ENCODE measurements around the gene CDC25B. TPM values are rescaled to one million over a fixed set of nuclear protein-coding genes. Genes with fewer than 3 reads are reported as not detected.

CDC25B gene
- total and polyA plus RNA-seq, 4 donors: 4.4 to 12.9 (median 9.2) TPM

DNA sequence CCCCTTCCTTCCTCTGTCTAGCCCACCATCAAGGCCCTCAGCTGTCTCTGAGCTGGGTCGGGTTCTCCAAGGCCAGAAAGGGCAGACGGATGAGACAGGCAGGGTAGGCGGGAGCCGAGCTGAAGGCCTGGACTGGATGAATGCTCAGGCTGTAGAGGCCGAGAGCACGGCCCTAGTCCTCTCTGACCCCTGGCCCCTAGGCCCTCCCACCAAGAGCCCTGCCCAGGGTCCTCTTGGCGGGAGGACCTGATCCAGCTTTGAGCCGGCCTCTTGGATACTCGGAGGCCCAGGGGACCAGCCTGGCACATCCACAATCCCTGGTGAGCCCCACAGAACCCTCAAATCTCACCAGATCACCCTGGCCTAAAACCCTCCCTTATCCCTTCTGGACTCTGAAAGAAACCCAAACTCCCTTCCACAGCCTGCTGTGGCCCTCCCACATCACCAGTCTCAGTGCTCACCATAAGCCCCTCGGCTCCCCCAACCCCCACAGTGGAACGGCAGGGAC, 36.7 kb upstream of the CDC25B start (continued):
- TF ChIP-seq, protein P1, sequence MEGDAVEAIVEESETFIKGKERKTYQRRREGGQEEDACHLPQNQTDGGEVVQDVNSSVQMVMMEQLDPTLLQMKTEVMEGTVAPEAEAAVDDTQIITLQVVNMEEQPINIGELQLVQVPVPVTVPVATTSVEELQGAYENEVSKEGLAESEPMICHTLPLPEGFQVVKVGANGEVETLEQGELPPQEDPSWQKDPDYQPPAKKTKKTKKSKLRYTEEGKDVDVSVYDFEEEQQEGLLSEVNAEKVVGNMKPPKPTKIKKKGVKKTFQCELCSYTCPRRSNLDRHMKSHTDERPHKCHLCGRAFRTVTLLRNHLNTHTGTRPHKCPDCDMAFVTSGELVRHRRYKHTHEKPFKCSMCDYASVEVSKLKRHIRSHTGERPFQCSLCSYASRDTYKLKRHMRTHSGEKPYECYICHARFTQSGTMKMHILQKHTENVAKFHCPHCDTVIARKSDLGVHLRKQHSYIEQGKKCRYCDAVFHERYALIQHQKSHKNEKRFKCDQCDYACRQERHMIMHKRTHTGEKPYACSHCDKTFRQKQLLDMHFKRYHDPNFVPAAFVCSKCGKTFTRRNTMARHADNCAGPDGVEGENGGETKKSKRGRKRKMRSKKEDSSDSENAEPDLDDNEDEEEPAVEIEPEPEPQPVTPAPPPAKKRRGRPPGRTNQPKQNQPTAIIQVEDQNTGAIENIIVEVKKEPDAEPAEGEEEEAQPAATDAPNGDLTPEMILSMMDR (IDR thresholded peaks at IDR 0.05; ENCODE audit: low read depth, low read length, missing input control): no peak

DNA sequence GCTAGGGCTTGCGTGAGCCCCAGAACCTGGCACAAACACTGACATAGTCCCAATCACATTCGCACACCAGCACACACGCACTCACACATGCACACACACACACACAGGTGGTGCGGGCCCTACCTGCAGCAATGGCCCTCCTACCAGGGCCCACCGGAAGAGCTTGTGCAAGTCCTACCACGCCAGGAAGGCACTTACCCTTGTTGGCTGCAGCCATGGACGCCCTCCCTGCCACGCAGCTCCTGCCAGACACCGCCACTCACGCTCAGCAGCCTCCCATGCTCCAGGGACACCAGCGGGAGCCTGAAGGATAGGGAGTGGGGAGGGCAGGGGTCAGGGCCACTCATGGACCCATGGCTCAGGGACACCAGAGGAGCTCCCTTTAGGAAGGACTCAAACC, 36.2 kb upstream of the CDC25B start:
- Histone ChIP-seq H3K4me1 (ENCODE audit: control insufficient read depth in 4 of 4, insufficient read depth in 4 of 4, low read length in 3 of 4) (peaks cover 0 to 1% (median 0%) of the 10 kb centered on the region in 4 donors), H3K9ac (ENCODE audit: low read depth in 1 of 2, low read length in 2 of 2) (no peak overlapping the region), H3K27ac (ENCODE audit: low read depth in 1 of 2, low read length in 2 of 2) (no peak overlapping the region), H3K4me3 (ENCODE audit: low read depth in 1 of 3, low read length in 3 of 3) (no peak overlapping the region), H3K9me3 (ENCODE audit: control insufficient read depth in 4 of 4, low read length in 3 of 4) (no peaks in the 10 kb centered on the region), H3K27me3 (ENCODE audit: control insufficient read depth in 4 of 4, insufficient read depth in 4 of 4, low read length in 3 of 4) (no peaks in the 10 kb centered on the region), H3K36me3 (ENCODE audit: control insufficient read depth in 4 of 4, insufficient read depth in 3 of 4, low read depth in 1 of 4, low read length in 3 of 4) (peaks cover 0 to 3% (median 0%) of the 10 kb centered on the region in 4 donors)
- TF ChIP-seq SP1 (IDR thresholded peaks at IDR 0.05) (no peak), FOXA2 (IDR thresholded peaks at IDR 0.05) (no peak), NR2F2 (IDR thresholded peaks at IDR 0.05) (no peak)
- TF ChIP-seq, protein P2, sequence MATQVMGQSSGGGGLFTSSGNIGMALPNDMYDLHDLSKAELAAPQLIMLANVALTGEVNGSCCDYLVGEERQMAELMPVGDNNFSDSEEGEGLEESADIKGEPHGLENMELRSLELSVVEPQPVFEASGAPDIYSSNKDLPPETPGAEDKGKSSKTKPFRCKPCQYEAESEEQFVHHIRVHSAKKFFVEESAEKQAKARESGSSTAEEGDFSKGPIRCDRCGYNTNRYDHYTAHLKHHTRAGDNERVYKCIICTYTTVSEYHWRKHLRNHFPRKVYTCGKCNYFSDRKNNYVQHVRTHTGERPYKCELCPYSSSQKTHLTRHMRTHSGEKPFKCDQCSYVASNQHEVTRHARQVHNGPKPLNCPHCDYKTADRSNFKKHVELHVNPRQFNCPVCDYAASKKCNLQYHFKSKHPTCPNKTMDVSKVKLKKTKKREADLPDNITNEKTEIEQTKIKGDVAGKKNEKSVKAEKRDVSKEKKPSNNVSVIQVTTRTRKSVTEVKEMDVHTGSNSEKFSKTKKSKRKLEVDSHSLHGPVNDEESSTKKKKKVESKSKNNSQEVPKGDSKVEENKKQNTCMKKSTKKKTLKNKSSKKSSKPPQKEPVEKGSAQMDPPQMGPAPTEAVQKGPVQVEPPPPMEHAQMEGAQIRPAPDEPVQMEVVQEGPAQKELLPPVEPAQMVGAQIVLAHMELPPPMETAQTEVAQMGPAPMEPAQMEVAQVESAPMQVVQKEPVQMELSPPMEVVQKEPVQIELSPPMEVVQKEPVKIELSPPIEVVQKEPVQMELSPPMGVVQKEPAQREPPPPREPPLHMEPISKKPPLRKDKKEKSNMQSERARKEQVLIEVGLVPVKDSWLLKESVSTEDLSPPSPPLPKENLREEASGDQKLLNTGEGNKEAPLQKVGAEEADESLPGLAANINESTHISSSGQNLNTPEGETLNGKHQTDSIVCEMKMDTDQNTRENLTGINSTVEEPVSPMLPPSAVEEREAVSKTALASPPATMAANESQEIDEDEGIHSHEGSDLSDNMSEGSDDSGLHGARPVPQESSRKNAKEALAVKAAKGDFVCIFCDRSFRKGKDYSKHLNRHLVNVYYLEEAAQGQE (IDR thresholded peaks at IDR 0.05): no peak
- TF ChIP-seq, protein P3, sequence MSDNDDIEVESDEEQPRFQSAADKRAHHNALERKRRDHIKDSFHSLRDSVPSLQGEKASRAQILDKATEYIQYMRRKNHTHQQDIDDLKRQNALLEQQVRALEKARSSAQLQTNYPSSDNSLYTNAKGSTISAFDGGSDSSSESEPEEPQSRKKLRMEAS (IDR thresholded peaks at IDR 0.05): no peak
- TF ChIP-seq, protein P4, sequence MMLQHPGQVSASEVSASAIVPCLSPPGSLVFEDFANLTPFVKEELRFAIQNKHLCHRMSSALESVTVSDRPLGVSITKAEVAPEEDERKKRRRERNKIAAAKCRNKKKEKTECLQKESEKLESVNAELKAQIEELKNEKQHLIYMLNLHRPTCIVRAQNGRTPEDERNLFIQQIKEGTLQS (IDR thresholded peaks at IDR 0.05): no peak
- DNase-seq (ENCODE audit: low spot score): no peak
- 94% methylated on average over 11 of the region's 11 CpGs for WGBS

DNA sequence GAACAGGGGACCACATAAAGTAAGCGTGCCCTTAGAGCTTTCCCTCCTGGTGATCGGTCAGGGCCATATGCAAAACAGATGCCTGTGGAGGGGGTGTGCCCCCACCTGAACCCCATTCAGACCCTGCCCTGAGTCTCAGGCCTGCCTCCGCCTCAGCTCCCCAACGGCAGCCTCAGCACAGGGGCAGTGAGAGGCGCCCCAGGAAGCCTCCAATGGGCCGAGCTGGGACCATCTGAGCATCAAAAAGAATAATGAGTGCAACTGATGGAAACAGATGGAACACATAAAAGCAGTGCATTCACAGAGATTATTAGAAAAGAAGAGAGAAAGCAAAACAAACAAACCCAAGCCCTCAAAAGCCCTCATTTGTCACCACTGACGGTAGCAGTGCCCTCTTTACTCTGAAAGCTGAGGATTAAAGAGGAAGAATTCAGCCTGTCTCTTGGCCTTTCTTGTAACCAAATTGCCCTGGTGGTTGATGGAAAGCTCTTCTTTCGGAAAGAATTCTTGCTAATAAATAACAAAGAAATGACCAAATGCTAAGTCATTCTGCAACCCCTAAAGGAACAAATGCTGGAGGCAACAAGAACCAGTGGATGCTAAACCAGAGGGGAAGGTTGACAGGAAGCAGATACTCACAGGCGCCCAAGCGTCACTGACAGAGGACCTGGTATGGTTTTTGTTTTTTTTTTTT, 35.3 kb upstream of the CDC25B start:
- H3K9me3 ChIP-seq (ENCODE audit: control insufficient read depth in 4 of 4, low read length in 3 of 4): no peaks in the 10 kb centered on the region
- WGBS: 83% methylated on average over 10 of the region's 10 CpGs
- TF ChIP-seq HNF4G (IDR thresholded peaks at IDR 0.05) (no peak), RXRA (IDR thresholded peaks at IDR 0.05) (no peak), NR2F2 (IDR thresholded peaks at IDR 0.05) (no peak), HNF4A (conservative IDR thresholded peaks at IDR 0.05) (no peak)
- TF ChIP-seq, protein P2 (IDR thresholded peaks at IDR 0.05): no peak
- TF ChIP-seq, protein P4 (IDR thresholded peaks at IDR 0.05): no peak
- no peak overlapping the region for H3K9ac ChIP-seq (ENCODE audit: low read depth in 1 of 2, low read length in 2 of 2)
- H3K36me3 ChIP-seq (ENCODE audit: control insufficient read depth in 4 of 4, insufficient read depth in 3 of 4, low read depth in 1 of 4, low read length in 3 of 4): peaks cover 0 to 3% (median 0%) of the 10 kb centered on the region in 4 donors
- DNase-seq (ENCODE audit: low spot score): no peak
- peaks cover 0 to 1% (median 0%) of the 10 kb centered on the region in 4 donors for H3K4me1 ChIP-seq (ENCODE audit: control insufficient read depth in 4 of 4, insufficient read depth in 4 of 4, low read length in 3 of 4)
- no peaks in the 10 kb centered on the region for H3K27me3 ChIP-seq (ENCODE audit: control insufficient read depth in 4 of 4, insufficient read depth in 4 of 4, low read length in 3 of 4)
- no peak overlapping the region for H3K27ac ChIP-seq (ENCODE audit: low read depth in 1 of 2, low read length in 2 of 2)
- no peak overlapping the region for H3K4me3 ChIP-seq (ENCODE audit: low read depth in 1 of 3, low read length in 3 of 3)
